ENCODE measurements around the gene DHRS1.

DHRS1 gene

GRCh38 chr14:24327303-24327702 is 27.7 kb upstream of the DHRS1 start:
- DNase-seq = no peak

- no peak for DNase-seq
Measured at GRCh38 chr14:24325963-24326362, 26.4 kb upstream of the DHRS1 start.

DNA sequence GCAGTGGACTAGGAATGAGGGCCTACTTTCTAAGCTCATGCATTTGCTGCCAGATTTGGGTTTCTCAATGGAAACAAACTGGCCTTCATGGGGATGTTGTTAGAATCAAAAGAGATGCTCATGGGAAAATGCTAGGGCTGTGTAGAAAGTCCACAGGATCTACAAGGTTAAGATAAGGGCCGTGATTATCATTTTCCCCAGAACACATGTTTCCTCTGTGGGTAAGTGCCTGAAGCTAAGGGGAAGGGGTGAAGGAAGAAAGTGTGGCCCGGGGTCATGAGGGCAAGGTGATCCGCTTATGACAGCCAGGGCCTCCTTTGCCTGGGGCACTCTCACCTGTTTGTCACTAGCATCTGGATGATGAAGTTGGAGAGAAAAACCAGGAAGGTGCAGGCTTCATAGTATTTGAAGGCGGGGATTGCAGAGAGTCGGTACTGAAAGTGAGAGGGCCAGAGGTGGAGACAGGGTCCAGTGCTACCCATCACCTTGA is 25.5 kb upstream of the DHRS1 start:
- DNase-seq = no peak

GRCh38 chr14:24324024-24324423 is 24.4 kb upstream of the DHRS1 start:
- no peak for DNase-seq

- no peak for DNase-seq
Measured at GRCh38 chr14:24323341-24323740, 23.8 kb upstream of the DHRS1 start.

DNA sequence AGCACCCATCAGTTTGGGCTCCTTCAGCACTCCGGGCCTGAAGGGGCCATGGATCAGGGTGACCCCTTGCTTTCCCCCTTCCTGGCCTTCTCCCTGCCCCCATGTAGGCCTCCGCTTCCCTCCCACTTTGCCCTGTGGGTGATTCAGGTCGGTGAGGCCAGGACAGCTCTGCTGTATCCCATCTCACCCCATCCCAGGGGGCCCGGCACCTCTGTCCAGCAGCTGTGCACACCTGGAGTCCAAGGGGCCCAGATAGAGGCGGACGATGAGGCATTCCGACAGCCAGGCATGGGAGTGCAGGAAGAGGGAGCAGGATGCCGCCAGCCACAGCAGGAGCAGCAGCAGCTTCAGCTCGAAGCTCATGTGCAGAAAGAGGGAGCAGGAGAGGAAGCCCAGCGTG is 23.1 kb upstream of the DHRS1 start:
- no peak for DNase-seq

DNA sequence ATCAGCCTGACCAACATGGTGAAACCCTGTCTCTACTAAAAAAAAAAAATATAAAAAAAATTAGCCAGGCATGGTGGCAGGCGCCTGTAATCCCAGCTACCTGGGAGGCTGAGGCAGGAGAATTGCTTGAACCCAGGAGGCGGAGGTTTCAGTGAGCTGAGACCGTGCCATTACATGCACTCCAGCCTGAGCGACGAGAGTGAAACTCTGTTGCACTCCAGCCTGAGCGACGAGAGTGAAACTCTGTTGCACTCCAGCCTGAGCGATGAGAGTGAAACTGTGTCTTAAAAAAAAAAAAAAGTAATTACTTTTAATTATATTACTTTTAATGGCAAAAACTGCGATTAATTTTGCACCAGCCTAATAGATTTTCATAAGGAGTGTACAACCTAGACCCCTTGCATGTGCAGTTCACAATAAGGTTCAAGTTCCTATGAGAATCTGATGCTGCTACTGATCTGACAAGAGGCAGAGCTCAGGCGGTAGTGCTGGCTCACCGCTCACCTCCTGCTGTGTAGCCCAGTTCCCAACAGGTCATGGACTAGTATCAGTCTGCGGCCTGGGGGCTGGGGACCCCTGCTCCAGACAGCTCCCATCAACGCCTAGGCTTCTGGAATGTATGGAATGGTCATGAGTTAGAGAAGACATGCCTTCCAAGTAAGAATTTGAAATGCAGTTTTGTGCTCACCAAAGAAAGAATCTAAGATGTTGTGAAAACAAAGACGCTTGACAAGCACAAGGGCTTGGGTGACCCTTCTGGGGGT is 21.8 kb upstream of the DHRS1 start:
- DNase-seq = no peak

DNA sequence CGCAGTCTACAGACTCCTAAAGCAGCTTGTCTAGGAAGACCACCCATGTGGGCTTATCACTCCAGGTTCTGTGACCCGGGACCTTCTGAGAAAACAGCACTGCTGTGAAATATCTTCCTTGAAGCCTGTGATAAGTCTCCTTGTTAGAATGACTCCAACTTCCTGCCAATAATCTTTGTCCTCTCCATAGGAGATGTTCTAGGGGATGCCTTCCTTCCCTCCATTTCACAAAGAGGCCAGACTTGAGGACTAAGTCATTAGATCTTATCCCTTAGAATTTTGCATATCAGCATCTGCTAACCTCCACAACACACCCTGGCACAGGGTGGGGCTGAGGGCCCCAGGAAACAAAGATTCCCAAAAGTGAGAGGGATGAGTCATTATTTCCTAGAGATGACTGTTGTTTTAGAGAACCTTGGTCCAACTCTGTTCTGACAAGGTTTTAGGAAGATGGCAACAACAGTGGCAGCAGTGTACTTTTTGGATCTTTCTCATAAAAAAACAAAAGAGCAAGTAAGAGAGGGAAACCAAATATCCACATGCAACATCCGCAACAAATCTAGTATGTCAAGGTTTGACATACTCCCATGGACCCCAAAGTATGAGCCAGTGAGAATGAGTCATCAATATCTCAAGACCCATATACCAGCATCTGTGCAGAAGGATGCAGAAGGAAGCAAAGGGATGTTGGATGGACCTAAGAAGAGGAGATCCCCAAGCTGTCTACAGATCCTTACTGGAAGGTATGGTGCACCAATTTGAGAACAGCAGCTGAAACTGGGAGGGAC is 17.8 kb upstream of the DHRS1 start:
- DNase-seq = peak; percentile 39

GRCh38 chr14:24316597-24316950 is 17.0 kb upstream of the DHRS1 start:
- DNase-seq = no peak

- no peak for DNase-seq
Measured at GRCh38 chr14:24315807-24316596, 16.4 kb upstream of the DHRS1 start.

DNA sequence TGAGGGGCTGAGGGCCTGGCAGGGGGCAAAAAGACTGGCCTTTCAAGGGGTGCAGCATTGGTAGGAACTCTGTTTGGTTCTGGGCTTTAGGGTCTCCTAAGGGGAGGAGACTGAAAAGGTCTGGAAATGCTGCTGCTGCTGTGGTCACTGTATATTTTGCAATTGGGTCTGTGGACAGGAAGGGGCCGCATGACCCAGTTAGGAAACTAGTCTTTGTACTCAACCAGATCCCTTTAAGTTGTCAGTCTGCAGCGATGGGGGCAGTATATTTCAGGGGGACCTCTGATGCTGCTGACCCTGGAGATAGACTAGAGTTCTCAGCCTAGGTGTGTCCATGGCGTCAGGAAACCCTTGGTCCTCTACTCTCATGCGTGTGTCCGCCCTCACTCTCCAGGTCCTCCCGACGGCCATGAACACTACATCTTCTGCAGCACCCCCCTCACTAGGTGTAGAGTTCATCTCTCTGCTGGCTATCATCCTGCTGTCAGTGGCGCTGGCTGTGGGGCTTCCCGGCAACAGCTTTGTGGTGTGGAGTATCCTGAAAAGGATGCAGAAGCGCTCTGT is 15.7 kb upstream of the DHRS1 start:
- no peak for DNase-seq

DNA sequence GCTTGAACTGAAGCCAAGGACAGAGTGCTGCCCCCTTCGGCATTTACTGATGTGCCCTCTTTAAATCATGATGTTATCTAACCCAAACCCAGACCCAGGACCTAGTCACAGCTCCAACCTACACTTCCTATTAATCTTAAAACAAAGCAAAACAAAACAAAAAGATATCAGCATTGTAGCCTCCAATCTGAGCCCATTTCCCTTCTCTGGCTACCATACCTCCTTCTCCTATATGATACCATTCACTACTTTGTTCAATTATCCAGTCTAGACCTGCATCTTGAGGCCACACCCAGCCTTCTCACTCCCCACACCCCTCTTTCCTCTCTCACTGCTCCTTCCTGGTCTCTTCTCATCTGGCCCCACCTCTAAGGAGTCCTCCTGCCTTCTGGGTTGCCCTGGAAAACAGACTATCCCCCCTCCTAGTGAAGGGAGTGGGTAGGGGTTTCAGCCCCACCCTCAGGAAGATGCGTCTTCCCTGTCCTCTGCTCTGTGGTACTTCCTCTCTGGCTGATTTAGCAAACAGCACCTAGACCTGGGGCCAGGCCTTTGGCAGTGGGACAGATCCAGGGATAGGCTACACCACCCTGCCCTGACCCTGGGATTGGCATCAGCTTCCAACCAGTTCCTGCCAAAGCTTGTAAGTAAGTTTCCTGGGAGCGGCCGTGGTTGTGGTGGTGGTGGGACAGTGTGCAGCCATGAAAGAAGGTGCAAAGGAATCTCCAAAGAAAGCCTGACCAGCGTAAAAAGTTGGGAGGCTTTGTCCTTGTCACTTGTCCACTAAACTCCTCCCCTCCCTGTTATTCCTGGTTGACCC is 15.0 kb upstream of the DHRS1 start:
- no peak for DNase-seq

- DNase-seq = no peak
Measured at GRCh38 chr14:24313913-24314312, 14.3 kb upstream of the DHRS1 start.

DNA sequence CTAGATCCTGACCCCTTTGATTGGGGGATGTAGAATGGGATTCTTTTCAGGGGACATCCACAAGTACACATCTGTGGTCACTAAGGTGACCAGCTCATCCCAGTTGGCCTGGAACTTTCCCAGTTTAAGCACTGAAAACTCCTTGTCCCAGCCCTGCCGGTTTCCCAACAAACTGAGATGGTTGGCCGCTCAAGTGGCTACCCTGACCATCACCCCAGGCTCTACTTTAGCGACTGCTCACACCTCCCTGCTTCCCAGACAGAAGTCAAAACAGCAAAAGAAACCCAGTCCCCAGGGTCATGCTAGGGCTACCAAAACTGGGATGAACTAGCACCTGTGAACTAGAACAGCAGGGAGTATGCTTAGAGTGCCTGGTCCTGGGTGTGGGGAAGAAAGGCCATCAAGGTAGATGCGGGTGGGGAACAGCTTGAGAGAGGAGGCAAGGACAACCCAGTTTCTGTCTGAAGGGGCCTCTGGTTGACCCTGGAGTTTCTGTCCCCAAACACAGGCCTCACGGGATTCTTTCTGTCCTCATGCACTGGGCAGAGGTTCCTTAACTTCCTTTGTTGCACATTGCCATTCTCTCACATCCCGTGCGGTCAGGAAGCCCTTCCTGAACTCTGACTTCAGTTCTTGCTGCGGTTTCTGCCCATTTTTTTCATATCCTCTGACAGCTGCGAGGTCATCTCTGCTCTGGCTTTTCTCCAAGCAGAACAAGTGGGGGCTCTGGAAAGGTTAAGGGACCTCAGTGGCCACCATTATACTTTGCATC is 13.3 kb upstream of the DHRS1 start:
- DNase-seq = no peak

DNA sequence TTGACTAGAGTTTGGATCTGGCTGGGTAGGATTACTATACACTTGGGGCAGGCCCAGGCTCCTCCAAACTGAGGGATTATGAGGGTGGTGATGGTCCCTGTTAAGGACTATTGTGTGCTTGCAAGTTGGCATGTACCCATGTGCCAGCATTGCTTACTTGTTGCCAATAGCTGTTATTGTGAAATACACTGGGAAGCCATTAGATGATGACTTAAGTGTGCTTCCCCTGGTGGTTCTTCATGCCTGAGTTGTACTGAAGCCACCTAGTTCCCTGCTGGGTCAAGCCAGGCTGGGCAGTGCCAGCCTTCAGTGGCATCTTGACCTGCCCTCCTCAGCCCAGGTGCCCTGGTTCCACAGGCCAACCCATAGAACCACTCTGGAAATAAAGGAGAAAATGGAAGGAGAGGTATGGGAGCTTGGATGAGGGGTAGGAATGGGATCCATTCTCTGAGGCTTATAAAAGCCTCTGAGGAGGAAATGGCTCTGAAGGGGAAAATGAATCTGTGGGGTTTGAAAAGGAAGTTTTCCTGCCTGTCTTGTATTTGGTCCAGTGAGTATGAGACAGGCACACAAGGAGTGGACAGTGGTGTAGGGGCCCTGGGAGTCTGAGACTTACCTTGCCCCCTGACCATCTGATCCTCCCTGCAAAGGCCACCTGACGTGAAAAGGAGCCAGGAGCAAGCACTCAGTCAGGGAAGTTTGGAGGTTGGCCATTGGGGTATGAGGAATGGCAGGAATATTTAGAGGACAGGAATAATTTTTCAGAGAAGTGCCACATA is 12.4 kb upstream of the DHRS1 start:
- DNase-seq = peak; percentile 20

DNA sequence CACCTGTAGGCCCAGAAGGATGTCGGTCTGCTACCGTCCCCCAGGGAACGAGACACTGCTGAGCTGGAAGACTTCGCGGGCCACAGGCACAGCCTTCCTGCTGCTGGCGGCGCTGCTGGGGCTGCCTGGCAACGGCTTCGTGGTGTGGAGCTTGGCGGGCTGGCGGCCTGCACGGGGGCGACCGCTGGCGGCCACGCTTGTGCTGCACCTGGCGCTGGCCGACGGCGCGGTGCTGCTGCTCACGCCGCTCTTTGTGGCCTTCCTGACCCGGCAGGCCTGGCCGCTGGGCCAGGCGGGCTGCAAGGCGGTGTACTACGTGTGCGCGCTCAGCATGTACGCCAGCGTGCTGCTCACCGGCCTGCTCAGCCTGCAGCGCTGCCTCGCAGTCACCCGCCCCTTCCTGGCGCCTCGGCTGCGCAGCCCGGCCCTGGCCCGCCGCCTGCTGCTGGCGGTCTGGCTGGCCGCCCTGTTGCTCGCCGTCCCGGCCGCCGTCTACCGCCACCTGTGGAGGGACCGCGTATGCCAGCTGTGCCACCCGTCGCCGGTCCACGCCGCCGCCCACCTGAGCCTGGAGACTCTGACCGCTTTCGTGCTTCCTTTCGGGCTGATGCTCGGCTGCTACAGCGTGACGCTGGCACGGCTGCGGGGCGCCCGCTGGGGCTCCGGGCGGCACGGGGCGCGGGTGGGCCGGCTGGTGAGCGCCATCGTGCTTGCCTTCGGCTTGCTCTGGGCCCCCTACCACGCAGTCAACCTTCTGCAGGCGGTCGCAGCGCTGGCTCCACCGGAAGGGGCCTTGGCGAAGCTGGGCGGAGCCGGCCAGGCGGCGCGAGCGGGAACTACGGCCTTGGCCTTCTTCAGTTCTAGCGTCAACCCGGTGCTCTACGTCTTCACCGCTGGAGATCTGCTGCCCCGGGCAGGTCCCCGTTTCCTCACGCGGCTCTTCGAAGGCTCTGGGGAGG is 11.3 kb upstream of the DHRS1 start, which contains the start of gene LTB4R:
LTB4R (plus strand) TSS at position 857 of the 959 bp plus-strand sequence. CDS start 4,150 bp downstream, outside the sequence.
- DNase-seq = peak; percentile 67

GRCh38 chr14:24310265-24310645 is 10.7 kb upstream of the DHRS1 start:
- no peak for DNase-seq

GRCh38 chr14:24309538-24310264 is 10.1 kb upstream of the DHRS1 start, which contains the start of gene LTB4R2:
Gene LTB4R2 (plus strand): TSS chr14:24310140. CDS start chr14:24310665, 525 bp downstream.
- DNase-seq = no peak

Measured in HCEC 1CT (cell line).